Stimulated activated memory B cell treated with anti-CD40 and anti-IgM and Interleukin-4, amounts not matched to agents 10 μg/mL and 1 μg/mL and 100 μg/mL, for 72 hours (primary cell): Measurements from ENCODE around the gene DNAJB14.

Source experiments
- ATAC-seq: fragments of 150-1000 bp; cut with Tn5 transposase; 2 replicates; pipeline ENCODE4 v1.10.0; 2021
- H3K27ac Mint-ChIP-seq: one replicate; pipeline ENCODE4 v1.8.0; 2022; ENCODE audit warnings: mild to moderate bottlenecking, mixed read lengths
- H3K27me3 Mint-ChIP-seq: one replicate; pipeline ENCODE4 v1.8.0; 2022; ENCODE audit warnings: mixed read lengths
- H3K36me3 Mint-ChIP-seq: one replicate; pipeline ENCODE4 v1.8.0; 2022; ENCODE audit warnings: mixed read lengths
- H3K4me1 Mint-ChIP-seq: one replicate; pipeline ENCODE4 v1.8.0; 2022; ENCODE audit warnings: mixed read lengths
- H3K4me3 Mint-ChIP-seq: one replicate; pipeline ENCODE4 v1.8.0; 2022; ENCODE audit warnings: mild to moderate bottlenecking, moderate library complexity, mixed read lengths
- H3K9me3 Mint-ChIP-seq: one replicate; pipeline ENCODE4 v1.8.0; 2022; ENCODE audit warnings: mixed read lengths

The DNAJB14 gene

DNA sequence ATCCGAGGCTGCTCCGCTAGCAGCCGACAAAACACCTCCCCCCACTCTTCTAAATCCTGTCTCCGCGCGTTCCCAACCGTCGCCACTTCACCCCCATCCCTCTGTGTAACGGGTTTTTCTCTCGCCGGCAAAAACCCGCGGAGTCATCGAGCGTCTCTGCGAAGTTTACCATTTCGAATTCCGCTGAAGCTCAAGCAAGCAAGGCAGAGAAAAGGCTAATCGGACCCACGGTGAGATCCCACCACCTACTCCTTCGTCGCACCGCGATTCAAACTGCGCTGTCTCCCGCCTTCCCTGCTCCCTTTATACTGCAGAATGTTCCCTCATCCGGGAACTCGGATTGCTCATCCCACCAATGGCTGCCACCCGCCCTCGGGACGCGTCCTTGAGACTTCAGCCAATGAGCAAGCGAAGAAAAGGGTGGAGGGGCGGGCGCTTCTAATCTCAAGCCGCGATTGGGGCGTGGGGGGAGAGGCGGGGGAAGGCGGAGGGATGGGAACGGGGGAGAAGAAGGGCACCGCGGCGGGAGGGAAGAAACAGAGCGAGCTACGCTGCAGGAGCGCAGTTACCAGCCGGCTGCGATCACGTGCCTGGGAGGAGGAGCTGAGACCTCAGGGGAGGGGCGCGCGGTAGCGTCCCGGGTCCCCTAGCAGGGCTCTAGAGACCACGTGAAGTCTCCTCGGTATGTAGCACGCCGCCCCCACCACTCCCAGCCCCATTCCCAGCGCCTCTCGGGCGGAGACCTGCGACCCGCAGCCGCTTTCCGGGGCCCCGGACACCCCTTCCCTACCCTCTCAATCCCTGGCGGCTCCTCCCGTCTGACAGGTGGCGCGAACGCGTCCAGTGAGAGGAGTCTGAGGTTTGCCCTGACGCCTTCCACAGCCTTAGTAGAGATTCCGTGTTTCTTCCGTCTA, 3.8 kb upstream of the DNAJB14 start, which contains the start of gene H2AZ1:
TSS of gene H2AZ1 (minus strand) at position 277 of the 914 bp plus-strand sequence. CDS start at position 172, 105 bp downstream.
- Mint-ChIP-seq H3K27me3 (no peaks in the 10 kb centered on the region), H3K4me3 (no peak within 1 kb of the TSS), H3K9me3 (no peaks in the 10 kb centered on the region), H3K36me3 (no peaks in the 10 kb centered on the region), H3K4me1 (peaks cover 2% of the 10 kb centered on the region), H3K27ac (no peak within 1 kb of the TSS)
- ATAC-seq = peak; percentile 87

DNA sequence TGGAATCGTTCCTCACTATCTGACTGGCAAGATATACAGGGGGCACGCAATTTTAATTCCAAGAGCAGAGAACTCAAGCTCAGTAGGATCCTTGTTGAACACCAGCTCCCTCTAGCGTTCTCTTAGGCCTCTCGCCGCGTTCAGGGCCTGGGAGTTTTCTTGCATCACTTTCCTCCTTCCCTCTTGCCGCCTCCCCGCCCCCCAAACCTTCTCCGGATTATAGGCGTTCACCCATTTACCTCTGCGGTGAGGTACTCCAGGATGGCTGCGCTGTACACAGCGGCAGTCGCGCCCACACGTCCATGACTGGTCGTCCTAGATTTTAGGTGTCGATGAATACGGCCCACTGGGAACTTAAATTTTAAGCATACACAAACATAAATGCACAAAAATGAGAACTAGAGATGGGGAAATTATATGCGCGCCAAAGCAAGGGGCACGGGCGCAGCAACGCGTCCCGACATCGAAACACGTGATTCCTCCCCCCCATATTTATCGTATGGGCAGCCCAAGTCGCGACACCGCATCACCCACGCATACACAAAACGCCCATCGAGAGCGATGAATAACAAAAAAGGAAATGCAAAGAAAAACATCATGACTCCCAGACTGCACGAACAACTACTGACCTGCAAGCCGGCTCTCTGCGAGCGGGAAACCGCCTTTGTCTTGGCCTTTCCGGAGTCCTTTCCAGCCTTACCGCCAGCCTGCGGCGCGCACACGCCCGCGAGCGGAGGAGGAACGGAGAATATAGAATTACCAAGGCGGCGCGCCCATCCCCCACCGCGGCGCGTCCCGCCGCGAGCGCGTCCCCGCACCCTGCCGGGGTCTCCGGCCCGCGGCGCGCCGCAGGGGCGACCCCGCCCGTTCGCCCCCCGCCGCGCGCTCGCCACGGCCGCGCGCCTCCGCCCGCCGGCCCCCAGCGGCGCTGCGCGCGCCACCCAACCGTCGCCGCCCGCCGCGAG, 2.9 kb upstream of the DNAJB14 start:
- peak; percentile 49 for ATAC-seq
- Mint-ChIP-seq H3K36me3 (no peaks in the 10 kb centered on the region), H3K27me3 (no peaks in the 10 kb centered on the region), H3K4me1 (peaks cover 11% of the 10 kb centered on the region), H3K27ac (no peak overlapping the region), H3K9me3 (no peaks in the 10 kb centered on the region), H3K4me3 (no peak overlapping the region)

DNA sequence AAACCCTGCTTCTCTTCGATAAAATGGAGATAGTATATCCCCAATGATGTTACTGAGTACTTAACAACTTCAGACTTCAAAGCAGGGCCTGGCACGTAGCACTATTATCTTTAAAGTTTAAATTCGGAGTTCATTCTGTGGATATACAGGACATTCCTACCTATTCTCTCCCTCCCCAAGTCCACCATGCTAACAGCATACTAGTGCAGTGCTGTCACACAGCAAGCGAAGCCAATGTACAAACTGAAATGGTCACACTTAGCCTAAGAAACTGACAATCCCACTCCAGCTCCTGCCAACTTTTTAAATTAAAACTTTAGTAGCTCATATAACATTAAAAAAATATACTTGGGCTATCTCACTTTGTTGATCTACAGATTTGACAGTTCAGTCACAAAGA, 1.2 kb upstream of the DNAJB14 start:
- Mint-ChIP-seq H3K9me3 (no peaks in the 10 kb centered on the region), H3K27me3 (no peaks in the 10 kb centered on the region), H3K36me3 (peaks cover 14% of the 10 kb centered on the region), H3K27ac (peak overlapping the region; percentile 93), H3K4me3 (no peak overlapping the region), H3K4me1 (peaks cover 27% of the 10 kb centered on the region)
- ATAC-seq = no peak

DNA sequence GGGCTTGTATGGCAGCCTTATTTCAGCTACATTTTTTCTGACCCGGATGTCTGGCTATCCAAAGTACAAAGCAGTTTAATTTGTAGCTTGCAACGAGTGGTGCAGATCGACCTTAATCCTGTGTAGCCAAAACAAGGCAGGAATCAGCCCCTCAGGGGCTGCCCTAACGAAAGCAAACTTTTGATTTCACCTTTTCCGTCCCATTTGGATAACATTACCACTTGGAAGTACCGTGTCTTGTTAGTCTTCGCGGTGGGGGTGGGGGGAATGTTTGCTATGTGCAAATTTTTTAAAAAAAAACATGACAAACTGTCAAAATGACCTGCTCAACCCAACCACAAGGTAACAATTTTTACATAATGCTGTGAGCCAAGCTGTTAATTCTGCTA, 766 bp upstream of the DNAJB14 start:
- Mint-ChIP-seq H3K9me3 (no peaks in the 10 kb centered on the region), H3K4me1 (peaks cover 28% of the 10 kb centered on the region), H3K27me3 (no peaks in the 10 kb centered on the region), H3K36me3 (peaks cover 14% of the 10 kb centered on the region), H3K4me3 (peak overlapping the region; percentile 98), H3K27ac (peak overlapping the region; percentile 93)
- no peak for ATAC-seq

DNA sequence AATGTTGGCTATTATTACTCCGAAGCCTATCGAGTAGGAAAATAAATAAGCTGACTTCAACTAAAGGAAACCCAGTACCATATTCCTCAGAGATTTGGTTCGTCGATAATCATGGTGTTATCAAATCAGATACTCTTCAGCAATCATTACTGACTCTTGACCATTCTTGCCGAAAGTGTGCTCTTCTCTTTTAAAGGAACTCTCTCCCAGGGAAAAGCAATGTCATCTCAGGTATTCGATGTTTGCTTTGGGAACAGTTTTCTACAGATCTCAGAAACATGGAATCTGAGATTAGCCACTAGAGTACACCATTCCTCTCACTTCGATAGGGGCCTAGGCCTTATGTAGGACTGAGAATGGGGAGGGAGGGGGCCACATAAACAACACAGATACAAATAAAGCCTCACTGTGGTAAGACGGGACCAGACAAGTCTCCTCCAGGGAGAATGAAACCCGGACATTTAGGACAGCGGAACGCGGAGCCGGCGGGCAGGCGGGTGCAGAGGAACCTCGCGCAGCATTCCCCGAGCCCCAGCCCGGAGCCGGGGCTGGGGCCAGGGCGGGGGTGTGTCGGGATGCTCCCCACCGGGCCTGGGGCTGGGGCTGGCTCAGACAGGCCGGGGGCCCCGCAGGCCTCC, 581 bp downstream of the DNAJB14 start:
- no peaks in the 10 kb centered on the region for H3K27me3 Mint-ChIP-seq
- H3K27ac Mint-ChIP-seq = peak overlapping the region; percentile 93
- H3K4me3 Mint-ChIP-seq = peak overlapping the region; percentile 98
- ATAC-seq = peak; percentile 14
- peaks cover 14% of the 10 kb centered on the region for H3K36me3 Mint-ChIP-seq
- peaks cover 28% of the 10 kb centered on the region for H3K4me1 Mint-ChIP-seq
- no peaks in the 10 kb centered on the region for H3K9me3 Mint-ChIP-seq

DNA sequence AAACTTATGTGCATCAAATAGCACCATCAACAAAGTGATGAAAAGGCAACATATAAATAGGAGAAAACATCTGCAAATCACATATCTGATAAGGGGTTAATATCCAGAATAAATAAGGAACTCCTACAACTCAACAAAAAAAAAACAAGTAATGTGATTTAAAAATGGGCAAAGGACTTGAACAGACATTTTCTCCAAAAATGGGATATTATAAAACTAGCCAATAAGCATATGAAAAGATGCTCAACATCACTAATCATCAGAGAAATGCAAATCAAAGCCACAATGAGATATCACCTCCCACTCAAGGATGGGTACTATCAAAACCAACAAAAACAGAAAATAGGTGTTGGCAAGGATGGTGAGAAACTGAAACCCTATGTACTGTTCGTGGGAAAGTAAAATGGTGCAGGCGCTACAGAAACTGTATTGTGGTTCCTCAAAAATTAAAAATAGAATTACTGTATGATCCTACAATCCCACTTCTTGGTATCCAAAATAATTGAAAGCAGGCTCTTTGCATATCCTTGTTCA, 2.4 kb downstream of the DNAJB14 start:
- Mint-ChIP-seq H3K27me3 (no peaks in the 10 kb centered on the region), H3K4me1 (peaks cover 28% of the 10 kb centered on the region), H3K36me3 (peaks cover 14% of the 10 kb centered on the region), H3K4me3 (peak overlapping the region; percentile 5), H3K9me3 (no peaks in the 10 kb centered on the region), H3K27ac (no peak overlapping the region)
- ATAC-seq = no peak

DNA sequence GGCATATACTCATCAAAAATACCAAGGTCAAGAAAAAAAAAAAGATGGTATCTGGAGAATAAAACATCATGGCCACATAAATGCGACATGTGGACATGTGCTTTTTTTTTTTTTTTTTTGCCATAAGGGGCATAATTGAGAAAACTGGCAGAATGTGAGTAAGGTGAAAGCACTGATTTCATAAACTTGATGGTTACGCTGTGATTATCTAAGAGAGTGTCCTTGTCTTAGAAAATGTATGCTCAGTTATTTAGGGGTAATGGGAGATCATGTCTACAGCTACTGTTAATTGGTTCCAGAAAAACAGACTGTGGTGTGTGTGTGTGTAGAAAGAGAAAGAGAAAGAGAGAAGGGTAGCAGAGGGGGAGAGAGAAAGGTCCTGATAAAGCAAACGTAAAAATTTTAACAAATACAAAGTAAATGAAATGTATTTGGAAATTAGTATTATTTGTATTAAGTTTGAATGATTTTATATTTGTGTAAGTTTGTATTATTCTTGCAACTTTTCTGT, 8.1 kb downstream of the DNAJB14 start:
- no peak for ATAC-seq
- Mint-ChIP-seq H3K9me3 (peaks cover 3% of the 10 kb centered on the region), H3K36me3 (peaks cover 42% of the 10 kb centered on the region), H3K4me1 (peaks cover 20% of the 10 kb centered on the region), H3K4me3 (no peak overlapping the region), H3K27me3 (no peaks in the 10 kb centered on the region), H3K27ac (no peak overlapping the region)

DNA sequence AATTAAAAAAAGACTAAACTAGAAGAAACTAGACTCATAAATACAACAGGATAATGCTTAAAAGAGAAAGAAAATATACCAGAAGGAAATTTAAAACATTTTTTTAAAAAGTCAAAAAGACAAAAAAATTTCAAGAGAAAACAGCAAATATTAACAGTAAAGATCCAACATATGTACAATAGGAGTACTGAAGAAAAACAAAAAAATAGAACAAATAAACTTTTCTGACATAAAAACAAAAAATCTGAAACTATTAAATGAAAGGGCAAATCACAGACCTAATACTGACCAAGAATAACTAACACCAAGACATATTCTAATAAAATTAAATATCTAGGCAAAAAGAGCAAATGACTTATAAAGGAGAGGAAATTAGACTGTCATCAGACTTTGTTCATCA, 11.5 kb downstream of the DNAJB14 start:
- peaks cover 26% of the 10 kb centered on the region for H3K4me1 Mint-ChIP-seq
- peaks cover 3% of the 10 kb centered on the region for H3K9me3 Mint-ChIP-seq
- ATAC-seq = no peak

DNA sequence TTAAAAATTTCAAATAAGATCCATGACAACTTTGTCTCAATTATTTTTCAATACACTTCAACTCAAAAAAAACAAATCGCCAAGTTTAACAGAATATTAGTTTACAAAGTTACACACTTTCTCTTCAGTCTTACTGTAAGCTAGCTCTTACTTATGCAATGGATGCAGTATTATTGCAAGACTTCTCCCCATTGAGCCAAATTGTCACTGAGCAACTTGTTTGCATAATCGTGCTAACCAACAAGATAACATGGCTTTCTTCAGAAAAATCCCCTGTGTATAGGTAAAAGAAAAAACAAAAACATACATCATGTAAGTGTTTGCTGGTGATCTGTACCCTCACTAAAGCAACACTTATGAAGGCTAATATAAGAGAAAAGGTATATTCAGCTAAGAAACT, 18.9 kb downstream of the DNAJB14 start:
- Mint-ChIP-seq H3K36me3 (peaks cover 35% of the 10 kb centered on the region), H3K9me3 (no peaks in the 10 kb centered on the region), H3K27me3 (no peaks in the 10 kb centered on the region), H3K4me1 (peaks cover 22% of the 10 kb centered on the region), H3K4me3 (no peak overlapping the region), H3K27ac (no peak overlapping the region)
- no peak for ATAC-seq

More for the DNA sequence above, 11.5 kb downstream of the DNAJB14 start:
- Mint-ChIP-seq H3K27me3 (no peaks in the 10 kb centered on the region), H3K4me3 (no peak overlapping the region), H3K27ac (no peak overlapping the region), H3K36me3 (peaks cover 55% of the 10 kb centered on the region)

DNA sequence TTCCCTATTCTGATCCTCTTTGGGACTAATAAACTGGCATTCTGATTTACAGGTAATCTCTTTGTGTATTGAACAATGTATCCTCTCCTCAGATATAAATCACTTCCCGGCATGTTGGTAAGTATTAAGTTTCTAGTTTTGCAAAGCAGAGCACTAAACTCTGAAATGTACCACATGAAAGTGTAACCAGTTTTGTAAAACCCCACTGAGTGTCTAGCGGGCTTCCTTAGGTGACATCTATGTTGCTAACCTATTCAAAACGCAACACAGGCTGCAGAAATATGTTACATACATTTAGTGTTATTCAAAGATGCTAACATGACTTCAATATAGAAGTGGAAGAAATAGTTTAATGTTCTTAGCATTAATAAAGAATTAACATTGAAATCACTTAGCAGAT, 25.2 kb downstream of the DNAJB14 start:
- Mint-ChIP-seq H3K9me3 (peaks cover 3% of the 10 kb centered on the region), H3K27me3 (no peaks in the 10 kb centered on the region), H3K27ac (no peak overlapping the region), H3K36me3 (peaks cover 48% of the 10 kb centered on the region), H3K4me3 (no peak overlapping the region), H3K4me1 (no peaks in the 10 kb centered on the region)
- ATAC-seq = no peak

DNA sequence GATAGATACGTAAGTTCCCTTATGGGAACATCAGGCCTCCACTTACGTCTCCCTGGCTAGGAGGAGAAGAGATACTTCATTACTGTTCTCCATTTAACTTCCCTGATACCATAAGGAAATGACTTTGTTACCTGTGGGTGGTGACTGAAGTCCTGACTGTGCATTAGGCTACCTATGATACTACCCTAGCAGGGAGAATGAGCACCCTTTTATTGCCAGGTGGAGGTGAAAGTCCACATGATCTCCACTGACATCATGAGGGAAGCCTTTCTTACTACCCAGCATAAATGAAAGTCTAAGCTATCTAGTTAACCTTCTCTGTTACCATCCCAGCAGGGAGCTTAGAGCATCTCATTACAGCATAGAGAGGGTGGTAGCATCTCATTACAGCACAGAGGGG, 27.8 kb downstream of the DNAJB14 start:
- H3K27ac Mint-ChIP-seq = no peak overlapping the region
- no peak for ATAC-seq
- H3K36me3 Mint-ChIP-seq = peaks cover 62% of the 10 kb centered on the region
- no peak overlapping the region for H3K4me3 Mint-ChIP-seq
- peaks cover 3% of the 10 kb centered on the region for H3K9me3 Mint-ChIP-seq
- H3K4me1 Mint-ChIP-seq = no peaks in the 10 kb centered on the region
- H3K27me3 Mint-ChIP-seq = no peaks in the 10 kb centered on the region

DNA sequence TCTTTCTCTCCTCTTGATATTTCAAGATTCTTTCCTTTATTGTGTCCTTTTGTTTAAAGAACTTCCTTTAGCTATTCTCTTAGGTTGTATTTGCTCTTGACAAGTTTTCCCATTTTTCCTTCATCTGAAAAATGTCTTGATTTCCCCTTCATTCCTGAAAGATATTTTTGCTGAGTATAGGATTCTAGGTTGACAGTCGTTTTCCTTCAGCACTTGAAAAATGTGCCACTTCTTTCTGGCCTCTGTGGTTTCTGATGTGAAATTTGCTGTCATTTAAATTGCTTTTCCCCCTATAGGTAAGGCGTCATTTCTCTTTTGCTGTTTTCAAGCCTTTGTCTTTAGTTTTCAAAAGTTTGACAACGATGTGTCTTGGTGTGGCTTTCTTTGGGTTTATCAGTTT, 28.8 kb downstream of the DNAJB14 start:
- Mint-ChIP-seq H3K9me3 (peaks cover 3% of the 10 kb centered on the region), H3K36me3 (peaks cover 67% of the 10 kb centered on the region), H3K4me3 (no peak overlapping the region), H3K4me1 (no peaks in the 10 kb centered on the region), H3K27ac (no peak overlapping the region), H3K27me3 (no peaks in the 10 kb centered on the region)
- no peak for ATAC-seq

DNA sequence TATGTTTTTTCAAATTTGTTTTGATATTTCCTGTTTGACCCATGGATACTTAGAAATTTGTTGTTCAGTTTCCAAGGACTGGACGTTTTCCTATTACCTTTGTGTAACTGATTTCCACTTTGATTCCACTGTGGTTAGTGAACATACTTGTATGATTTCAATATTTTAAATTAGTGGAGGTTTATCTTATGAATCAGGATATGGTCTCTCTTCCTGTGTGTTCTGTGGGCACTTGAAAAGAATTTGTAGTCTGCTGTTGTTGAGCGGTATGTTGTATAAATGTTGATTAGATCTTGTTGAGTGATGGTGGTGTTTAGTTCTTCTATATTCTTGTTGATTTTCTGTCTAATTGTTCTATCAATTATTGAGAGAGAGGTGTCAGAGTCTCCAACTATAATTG, 31.0 kb downstream of the DNAJB14 start:
- Mint-ChIP-seq H3K4me3 (no peak overlapping the region), H3K9me3 (peaks cover 3% of the 10 kb centered on the region), H3K36me3 (peaks cover 61% of the 10 kb centered on the region), H3K4me1 (no peaks in the 10 kb centered on the region), H3K27ac (no peak overlapping the region), H3K27me3 (no peaks in the 10 kb centered on the region)
- ATAC-seq = no peak

DNA sequence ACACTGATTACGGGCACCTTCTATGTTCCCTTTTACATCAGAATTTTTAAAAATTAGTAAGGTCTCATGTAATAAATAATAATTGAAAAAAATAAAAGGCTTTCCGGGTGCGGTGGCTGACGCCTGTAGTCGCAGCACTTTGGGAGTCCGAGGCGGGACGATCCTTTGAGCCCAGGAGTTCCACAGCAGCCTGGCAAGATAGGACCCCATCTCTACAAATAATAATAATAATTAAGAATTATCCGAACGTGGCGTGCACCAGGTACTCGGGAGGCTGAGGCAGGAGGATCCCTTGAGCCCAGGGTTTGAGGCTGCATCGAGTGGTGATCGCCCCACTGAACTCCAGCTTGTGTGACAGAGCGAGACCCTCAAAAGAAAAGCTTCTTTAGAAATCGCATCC, 51.4 kb downstream of the DNAJB14 start:
- peaks cover 10% of the 10 kb centered on the region for H3K36me3 Mint-ChIP-seq
- peak overlapping the region; percentile 92 for H3K4me3 Mint-ChIP-seq
- H3K27ac Mint-ChIP-seq = peak overlapping the region; percentile 97
- H3K4me1 Mint-ChIP-seq = peaks cover 37% of the 10 kb centered on the region
- H3K27me3 Mint-ChIP-seq = no peaks in the 10 kb centered on the region
- no peaks in the 10 kb centered on the region for H3K9me3 Mint-ChIP-seq
- no peak for ATAC-seq
